ENCODE measurements around the gene LDLRAD3.

LDLRAD3 gene

GRCh38 chr11:36065436-36065835 lies 121.6 kb downstream of the LDLRAD3 start:
- H3K27ac ChIP-seq (ENCODE audit: low read depth, low read length): no peak overlapping the region
- no peak overlapping the region for H3K4me2 ChIP-seq (ENCODE audit: low read length)
- TF ChIP-seq CTCF (IDR thresholded peaks at IDR 0.05; ENCODE audit: low read depth, low read length, poor library complexity, severe bottlenecking) (no peak), EZH2phosphoT487 (IDR thresholded peaks at IDR 0.05; ENCODE audit: borderline replicate concordance, low read length) (no peak)

DNA sequence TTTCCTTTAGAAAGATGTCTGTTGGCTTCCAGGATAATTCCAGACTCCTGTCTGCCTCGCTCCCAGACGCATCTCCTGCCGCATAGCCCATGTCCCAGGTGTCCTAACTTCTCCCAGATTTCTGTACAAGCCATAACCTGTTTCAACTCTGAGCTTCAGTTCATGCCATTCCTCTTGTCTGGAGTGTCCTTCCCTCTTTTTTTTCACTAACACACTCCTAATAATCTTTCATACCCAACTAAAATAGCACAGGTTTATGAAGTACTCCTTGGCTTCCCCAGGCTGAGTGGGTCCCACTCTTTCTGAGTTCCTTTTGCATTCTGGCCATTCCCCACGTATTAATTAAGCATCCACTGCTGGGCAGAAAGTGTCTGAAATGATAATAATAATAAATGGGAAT lies 123.0 kb downstream of the LDLRAD3 start:
- Histone ChIP-seq H3K27me3 (ENCODE audit: control insufficient read depth, low read length) (no peaks in the 10 kb centered on the region), H3K36me3 (ENCODE audit: control insufficient read depth, low read length) (no peaks in the 10 kb centered on the region), H3K9me2 (replicated peaks; ENCODE audit: control insufficient read depth, low read length) (no peaks in the 10 kb centered on the region), H3K4me1 (ENCODE audit: control insufficient read depth, low read length) (no peaks in the 10 kb centered on the region), H3K9me3 (ENCODE audit: control insufficient read depth, insufficient read depth, low read length) (no peaks in the 10 kb centered on the region), H4K20me1 (ENCODE audit: control insufficient read depth, insufficient read depth, low read depth, low read length) (no peaks in the 10 kb centered on the region), H3K4me3 (ENCODE audit: low read length) (no peak overlapping the region), H3K27ac (ENCODE audit: low read depth, low read length) (no peak overlapping the region), H3F3A (ENCODE audit: control insufficient read depth, insufficient read depth) (no peaks in the 10 kb centered on the region), H3K4me2 (ENCODE audit: low read length) (no peak overlapping the region), H3K79me2 (ENCODE audit: control insufficient read depth, low read length) (no peaks in the 10 kb centered on the region)
- TF ChIP-seq CTCF (IDR thresholded peaks at IDR 0.05; ENCODE audit: low read depth, low read length, poor library complexity, severe bottlenecking) (no peak), EZH2phosphoT487 (IDR thresholded peaks at IDR 0.05; ENCODE audit: borderline replicate concordance, low read length) (no peak)

More at GRCh38 chr11:36065436-36065835, 121.6 kb downstream of the LDLRAD3 start:
- no peaks in the 10 kb centered on the region for H4K20me1 ChIP-seq (ENCODE audit: control insufficient read depth, insufficient read depth, low read depth, low read length)
- no peaks in the 10 kb centered on the region for H3K9me3 ChIP-seq (ENCODE audit: control insufficient read depth, insufficient read depth, low read length)
- no peaks in the 10 kb centered on the region for H3K79me2 ChIP-seq (ENCODE audit: control insufficient read depth, low read length)
- H3K4me3 ChIP-seq (ENCODE audit: low read length): no peak overlapping the region
- no peaks in the 10 kb centered on the region for H3K27me3 ChIP-seq (ENCODE audit: control insufficient read depth, low read length)
- no peaks in the 10 kb centered on the region for H3K36me3 ChIP-seq (ENCODE audit: control insufficient read depth, low read length)
- no peaks in the 10 kb centered on the region for H3K4me1 ChIP-seq (ENCODE audit: control insufficient read depth, low read length)
- H3F3A ChIP-seq (ENCODE audit: control insufficient read depth, insufficient read depth): no peaks in the 10 kb centered on the region
- no peaks in the 10 kb centered on the region for H3K9me2 ChIP-seq (replicated peaks; ENCODE audit: control insufficient read depth, low read length)

DNA sequence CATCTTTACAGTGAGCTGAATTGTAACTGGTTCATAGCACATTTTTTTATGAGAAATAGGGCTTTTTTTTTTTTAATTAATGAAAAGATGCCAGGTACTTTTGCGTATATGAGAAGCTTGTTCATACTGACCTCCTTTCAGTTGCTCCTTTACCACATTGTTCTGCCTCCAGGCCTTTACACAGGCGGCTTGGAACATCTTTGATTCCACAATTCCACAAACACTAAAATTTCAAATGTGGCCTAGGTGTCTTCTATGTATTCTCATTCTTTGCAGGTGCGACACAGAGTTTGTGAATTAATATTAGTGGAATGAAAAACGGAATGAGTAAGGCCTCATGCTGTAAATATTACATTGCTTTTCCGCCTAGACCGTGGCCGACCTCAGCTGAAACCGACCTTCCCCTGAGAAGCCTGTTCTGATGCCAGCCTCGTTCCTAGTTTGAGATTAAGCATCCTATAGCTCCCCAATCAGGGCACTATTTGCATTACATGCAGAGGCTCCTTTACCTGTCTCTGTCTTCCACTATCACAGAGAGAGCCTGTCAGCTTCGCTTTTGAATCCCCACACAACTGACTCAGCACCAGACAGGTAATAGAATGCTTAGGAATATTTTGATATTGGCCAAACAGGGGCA lies 125.8 kb downstream of the LDLRAD3 start:
- Histone ChIP-seq H3K4me3 (ENCODE audit: low read length) (no peak overlapping the region), H3K27ac (ENCODE audit: low read depth, low read length) (no peak overlapping the region), H3K9me2 (replicated peaks; ENCODE audit: control insufficient read depth, low read length) (no peaks in the 10 kb centered on the region), H3K4me2 (ENCODE audit: low read length) (no peak overlapping the region), H3K9me3 (ENCODE audit: control insufficient read depth, insufficient read depth, low read length) (no peaks in the 10 kb centered on the region), H3K36me3 (ENCODE audit: control insufficient read depth, low read length) (no peaks in the 10 kb centered on the region), H3K79me2 (ENCODE audit: control insufficient read depth, low read length) (no peaks in the 10 kb centered on the region), H3F3A (ENCODE audit: control insufficient read depth, insufficient read depth) (no peaks in the 10 kb centered on the region), H3K27me3 (ENCODE audit: control insufficient read depth, low read length) (no peaks in the 10 kb centered on the region), H4K20me1 (ENCODE audit: control insufficient read depth, insufficient read depth, low read depth, low read length) (no peaks in the 10 kb centered on the region), H3K4me1 (ENCODE audit: control insufficient read depth, low read length) (no peaks in the 10 kb centered on the region)
- TF ChIP-seq EZH2phosphoT487 (IDR thresholded peaks at IDR 0.05; ENCODE audit: borderline replicate concordance, low read length) (no peak), CTCF (IDR thresholded peaks at IDR 0.05; ENCODE audit: low read depth, low read length, poor library complexity, severe bottlenecking) (no peak)

Measured in DOHH2 (cell line).